Naive thymus-derived CD4-positive, alpha-beta T cell (primary cell): Measurements from ENCODE around the gene TM4SF4. TPM values are rescaled to one million over a fixed set of nuclear protein-coding genes. Genes with fewer than 3 reads are reported as not detected.

Experiments used
- ATAC-seq: fragments of 150-1000 bp; cut with Tn5 transposase; 2 replicates; pipeline ENCODE4 v1.10.0; 2021; ENCODE audit warnings: mild to moderate bottlenecking, moderate library complexity
- CTCF ChIA-PET: fragments of 350-600 bp; sonication (Branson Sonifier 250); formaldehyde crosslinking; loops from one replicate; lab custom pipeline; 2021; ENCODE audit warnings: antibody characterized with exemption; lab: Charles Lee
- POLR2A ChIA-PET: fragments of 350-600 bp; sonication (Branson Sonifier 250); formaldehyde crosslinking; loops from one replicate; lab custom pipeline; 2021; ENCODE audit warnings: antibody characterized with exemption, inconsistent platforms; lab: Charles Lee
- DNase-seq, 9 donors: peaks; one replicate each; pipeline versions ENCODE4 v3.0.0 to v3.0.0-alpha.2; 2020 to 2022; ENCODE audit warnings: mixed read lengths in 1 of 9
- H3K27ac ChIP-seq: one replicate; pipeline ENCODE4 v1.7.0; 2013; ENCODE audit warnings: mild to moderate bottlenecking, low read depth, low read length, moderate library complexity
- H3K27me3 ChIP-seq, 2 donors: one replicate each; pipeline ENCODE4 v1.7.0; 2013; ENCODE audit warnings: low read length in 2 of 2, mild to moderate bottlenecking in 2 of 2, moderate library complexity in 2 of 2; ENCODE audit not compliant: control insufficient read depth in 2 of 2, insufficient read depth in 2 of 2
- H3K36me3 ChIP-seq, 3 experiments: 1 replicate in 2 of 3; 2 replicates in 1 of 3; pipeline ENCODE4 v1.7.0; 2013; ENCODE audit warnings: low read length in 3 of 3, mild to moderate bottlenecking in 3 of 3, moderate library complexity in 1 of 3; ENCODE audit not compliant: insufficient read depth in 3 of 3, control insufficient read depth in 2 of 3
- H3K4me1 ChIP-seq, 2 donors: one replicate each; pipeline ENCODE4 v1.7.0; 2013; ENCODE audit warnings: low read length in 2 of 2, mild to moderate bottlenecking in 2 of 2, moderate library complexity in 1 of 2; ENCODE audit not compliant: control insufficient read depth in 2 of 2, insufficient read depth in 2 of 2
- H3K4me3 ChIP-seq: 2 replicates; pipeline ENCODE4 v1.7.0; 2013; ENCODE audit warnings: mild to moderate bottlenecking, low read length
- H3K9me3 ChIP-seq, 3 experiments: 1 replicate in 2 of 3; 2 replicates in 1 of 3; pipeline ENCODE4 v1.7.0; 2013; ENCODE audit warnings: low read length in 3 of 3; ENCODE audit not compliant: control insufficient read depth in 2 of 3
- H3K27ac Mint-ChIP-seq, 9 donors: one replicate each; pipeline ENCODE4 v1.8.0; 2020 to 2022; ENCODE audit warnings: mixed read lengths in 9 of 9, mild to moderate bottlenecking in 8 of 9, moderate library complexity in 5 of 9, inconsistent platforms in 2 of 9
- H3K27me3 Mint-ChIP-seq, 5 donors: one replicate each; pipeline ENCODE4 v1.8.0; 2021 to 2022; ENCODE audit warnings: mixed read lengths in 5 of 5, mild to moderate bottlenecking in 1 of 5
- H3K36me3 Mint-ChIP-seq, 5 donors: one replicate each; pipeline ENCODE4 v1.8.0; 2020 to 2022; ENCODE audit warnings: mixed read lengths in 5 of 5, mild to moderate bottlenecking in 3 of 5, inconsistent platforms in 1 of 5
- H3K4me1 Mint-ChIP-seq, 7 donors: one replicate each; pipeline ENCODE4 v1.8.0; 2020 to 2022; ENCODE audit warnings: mixed read lengths in 7 of 7, mild to moderate bottlenecking in 3 of 7, inconsistent platforms in 1 of 7
- H3K4me3 Mint-ChIP-seq, 10 donors: one replicate each; pipeline ENCODE4 v1.8.0; 2020 to 2022; ENCODE audit warnings: mild to moderate bottlenecking in 10 of 10, mixed read lengths in 10 of 10, moderate library complexity in 6 of 10, inconsistent platforms in 2 of 10
- H3K9me3 Mint-ChIP-seq, 11 donors: one replicate each; pipeline ENCODE4 v1.8.0; 2020 to 2022; ENCODE audit warnings: mixed read lengths in 11 of 11, mild to moderate bottlenecking in 4 of 11, inconsistent platforms in 1 of 11, moderate library complexity in 1 of 11
- intact Hi-C, 2 donors: fragments of 100-400 bp; cut with micrococcal nuclease; formaldehyde crosslinking; loops; one replicate each; pipeline ENCODE4 v1.15.1; 2023
- polyA plus RNA-seq, 2 donors: library from polyadenylated mRNA; unstranded; fragments of 300-500 nt; fragmentation: Illumina TruSeq; gene quantifications; one replicate each; pipeline ENCODE4 v1.2.3, GENCODE V29; 2021
- total RNA-seq, 6 experiments: library from RNA in 5 of 6; stranded (reverse) in 5 of 6; gene quantifications; 1 replicate in 5 of 6; 2 replicates in 1 of 6; pipeline ENCODE4 v1.2.3 and lab custom pipeline; 2021 to 2026

The TM4SF4 gene
- total and polyA plus RNA-seq, 7 experiments from 2014 or later = not detected

DNA sequence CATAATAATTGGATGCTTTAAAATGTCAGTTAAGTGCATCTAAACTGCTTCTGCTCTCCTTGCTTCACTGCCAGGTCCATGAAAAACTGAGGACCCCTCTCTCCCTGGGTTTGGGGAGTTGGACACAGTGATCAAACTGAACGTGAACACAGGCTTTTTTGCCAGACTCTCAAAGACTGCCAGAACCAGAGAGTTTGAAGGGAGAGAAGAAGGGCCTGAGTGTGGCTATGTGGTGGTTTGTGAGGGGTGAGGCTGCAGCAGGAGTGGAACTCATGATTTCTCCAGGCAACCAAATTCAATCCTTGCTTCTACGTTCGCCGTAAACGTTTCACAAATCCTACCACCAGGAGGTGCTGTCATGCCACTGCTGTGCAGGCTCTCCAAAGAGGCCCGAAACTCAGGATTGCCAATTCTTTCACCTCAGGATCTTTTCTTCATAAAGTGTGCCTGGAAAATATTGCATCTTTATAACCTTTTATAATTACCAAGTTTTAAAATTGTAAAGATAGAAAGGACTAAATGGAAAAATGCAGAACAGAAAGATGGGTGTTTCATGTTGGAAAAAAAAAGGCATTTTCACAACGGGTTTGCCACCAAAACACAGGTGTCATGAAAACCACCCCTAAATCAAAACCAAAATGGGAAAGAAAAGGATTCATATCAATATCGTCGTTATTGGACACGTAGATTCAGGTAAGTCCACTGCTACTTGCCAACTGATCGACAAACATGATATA lies 19.7 kb downstream of the TM4SF4 start:
- POLR2A ChIA-PET = no interaction called here
- no peaks in the 10 kb centered on the region for H3K36me3 ChIP-seq
- peaks cover 0 to 3% (median 0%) of the 10 kb centered on the region in 5 donors for H3K36me3 Mint-ChIP-seq
- H3K4me1 Mint-ChIP-seq = peaks cover 0 to 4% (median 0%) of the 10 kb centered on the region in 7 donors
- H3K9me3 Mint-ChIP-seq = peaks cover 0 to 9% (median 0%) of the 10 kb centered on the region in 11 donors
- no peak overlapping the region for H3K4me3 ChIP-seq
- no peak overlapping the region for H3K27ac Mint-ChIP-seq
- no peaks in the 10 kb centered on the region for H3K9me3 ChIP-seq
- no peak for DNase-seq
- H3K27ac ChIP-seq = no peak overlapping the region
- H3K4me1 ChIP-seq = no peaks in the 10 kb centered on the region
- no peaks in the 10 kb centered on the region for H3K27me3 ChIP-seq
- CTCF ChIA-PET = no interaction called here
- intact Hi-C loops = loop anchor here in 1 of 2 donors (1.0 to 10.0 kb wide), 2 partner anchors 277 to 539 kb away; no protein-coding TSS in a partner anchor
- peak; percentile 55 for ATAC-seq
- peaks cover 15 to 29% (median 20%) of the 10 kb centered on the region in 5 donors for H3K27me3 Mint-ChIP-seq
- H3K4me3 Mint-ChIP-seq = no peak overlapping the region

GRCh38 chr3:149494759-149495580 lies 20.5 kb downstream of the TM4SF4 start:
- Mint-ChIP-seq H3K4me3 (no peak overlapping the region), H3K27me3 (peaks cover 14 to 29% (median 20%) of the 10 kb centered on the region in 5 donors), H3K9me3 (peaks cover 0 to 9% (median 0%) of the 10 kb centered on the region in 11 donors), H3K36me3 (peaks cover 0 to 3% (median 0%) of the 10 kb centered on the region in 5 donors), H3K27ac (no peak overlapping the region), H3K4me1 (peaks cover 0 to 4% (median 0%) of the 10 kb centered on the region in 7 donors)
- intact Hi-C loops = loop anchor here in 1 of 2 donors (1.0 to 10.0 kb wide), 2 partner anchors 276 to 540 kb away; no protein-coding TSS in a partner anchor
- no peaks in the 10 kb centered on the region for H3K9me3 ChIP-seq
- H3K4me3 ChIP-seq = no peak overlapping the region
- DNase-seq (no peak), ATAC-seq (no peak)
- H3K27ac ChIP-seq = no peak overlapping the region
- H3K27me3 ChIP-seq = no peaks in the 10 kb centered on the region
- POLR2A ChIA-PET = no interaction called here
- CTCF ChIA-PET = no interaction called here
- no peaks in the 10 kb centered on the region for H3K36me3 ChIP-seq
- H3K4me1 ChIP-seq = no peaks in the 10 kb centered on the region

GRCh38 chr3:149495581-149496125 lies 21.2 kb downstream of the TM4SF4 start:
- H3K4me3 Mint-ChIP-seq = no peak overlapping the region
- Histone ChIP-seq H3K9me3 (no peaks in the 10 kb centered on the region), H3K27me3 (no peaks in the 10 kb centered on the region), H3K27ac (no peak overlapping the region), H3K36me3 (no peaks in the 10 kb centered on the region), H3K4me1 (no peaks in the 10 kb centered on the region), H3K4me3 (no peak overlapping the region)
- peaks cover 10 to 29% (median 14%) of the 10 kb centered on the region in 5 donors for H3K27me3 Mint-ChIP-seq
- CTCF ChIA-PET = no interaction called here
- H3K9me3 Mint-ChIP-seq = peaks cover 0 to 3% (median 0%) of the 10 kb centered on the region in 11 donors
- POLR2A ChIA-PET = no interaction called here
- peaks cover 0 to 3% (median 0%) of the 10 kb centered on the region in 5 donors for H3K36me3 Mint-ChIP-seq
- no peak overlapping the region for H3K27ac Mint-ChIP-seq
- ATAC-seq (no peak), DNase-seq (no peak)
- peaks cover 0 to 2% (median 0%) of the 10 kb centered on the region in 7 donors for H3K4me1 Mint-ChIP-seq
- intact Hi-C loops = loop anchor here in 1 of 2 donors (10.0 kb wide), 1 partner anchor 541 kb away; no protein-coding TSS in a partner anchor

DNA sequence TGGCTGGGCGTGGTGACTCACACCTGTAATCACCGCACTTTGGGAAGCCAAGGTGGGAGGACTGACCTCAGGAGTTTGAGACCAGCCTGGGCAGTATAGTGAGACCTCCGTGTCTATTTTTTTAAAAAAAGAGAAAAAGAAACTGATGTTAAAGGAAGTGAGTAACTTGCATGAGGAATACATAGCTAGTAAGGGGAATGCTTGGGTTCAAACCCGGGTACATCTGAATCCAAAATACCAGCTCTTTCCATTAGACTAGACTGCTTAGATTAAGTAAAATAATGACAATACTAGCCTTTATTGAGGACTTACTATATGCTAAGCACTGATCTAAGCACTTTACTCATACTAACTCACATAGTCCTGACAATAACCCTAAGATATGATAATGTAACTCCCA lies 22.4 kb downstream of the TM4SF4 start:
- no peaks in the 10 kb centered on the region for H3K9me3 Mint-ChIP-seq
- CTCF ChIA-PET = no interaction called here
- Histone ChIP-seq H3K9me3 (no peaks in the 10 kb centered on the region), H3K27me3 (no peaks in the 10 kb centered on the region), H3K4me3 (no peak overlapping the region), H3K36me3 (no peaks in the 10 kb centered on the region), H3K27ac (no peak overlapping the region), H3K4me1 (no peaks in the 10 kb centered on the region)
- H3K4me1 Mint-ChIP-seq = peaks cover 0 to 2% (median 0%) of the 10 kb centered on the region in 7 donors
- no peak for ATAC-seq
- POLR2A ChIA-PET = interaction anchor here (0.6 kb wide), 1 partner anchor 85 kb away, joined by 9 read pairs; no protein-coding TSS in a partner anchor
- peaks cover 0 to 3% (median 0%) of the 10 kb centered on the region in 5 donors for H3K36me3 Mint-ChIP-seq
- no peak overlapping the region for H3K4me3 Mint-ChIP-seq
- intact Hi-C loops = loop anchor here in 1 of 2 donors (10.0 kb wide), 1 partner anchor 542 kb away; no protein-coding TSS in a partner anchor
- no peak for DNase-seq
- no peak overlapping the region for H3K27ac Mint-ChIP-seq
- peaks cover 11 to 23% (median 15%) of the 10 kb centered on the region in 5 donors for H3K27me3 Mint-ChIP-seq

DNA sequence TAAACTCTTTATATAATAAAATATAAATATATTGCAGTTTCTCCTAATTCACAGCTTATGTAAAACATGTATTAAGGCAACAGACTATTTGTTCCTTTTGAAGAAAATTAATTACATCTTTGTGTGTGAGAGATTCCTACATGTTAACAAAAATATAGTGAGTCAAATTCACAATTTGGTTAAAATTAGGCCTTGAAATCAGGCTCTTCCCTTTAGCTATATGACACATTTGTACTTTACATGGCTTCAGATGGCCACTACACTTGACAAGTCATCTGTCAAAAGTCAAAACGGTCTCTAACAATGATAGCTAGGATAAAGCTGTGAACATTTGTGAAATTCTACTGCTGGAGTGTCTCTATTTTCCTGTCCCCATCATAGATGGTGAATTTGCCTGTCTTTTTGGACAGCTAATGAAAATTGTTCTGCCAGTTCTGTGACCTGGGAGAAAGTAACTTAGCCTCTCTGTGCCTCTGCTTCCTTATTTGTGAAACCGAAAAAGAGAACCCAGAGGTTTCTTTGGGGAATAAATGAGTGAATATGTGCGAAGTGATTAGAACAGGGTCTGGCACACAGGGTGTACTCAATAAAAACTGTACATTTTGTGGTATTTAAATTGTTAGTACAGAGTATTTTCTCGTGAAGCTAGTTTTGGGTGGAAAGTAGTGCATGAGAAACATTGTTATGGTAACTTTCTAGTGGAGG lies 23.6 kb downstream of the TM4SF4 start:
- peaks cover 0 to 3% (median 0%) of the 10 kb centered on the region in 5 donors for H3K36me3 Mint-ChIP-seq
- POLR2A ChIA-PET = no interaction called here
- H3K9me3 Mint-ChIP-seq = no peaks in the 10 kb centered on the region
- Histone ChIP-seq H3K9me3 (no peaks in the 10 kb centered on the region), H3K36me3 (no peaks in the 10 kb centered on the region), H3K27ac (no peak overlapping the region), H3K4me1 (no peaks in the 10 kb centered on the region), H3K4me3 (no peak overlapping the region), H3K27me3 (no peaks in the 10 kb centered on the region)
- ATAC-seq = no peak
- H3K4me3 Mint-ChIP-seq = no peak overlapping the region
- CTCF ChIA-PET = no interaction called here
- intact Hi-C loops = loop anchor here in 1 of 2 donors (10.0 kb wide), 1 partner anchor 543 kb away; no protein-coding TSS in a partner anchor
- peaks cover 0 to 2% (median 0%) of the 10 kb centered on the region in 7 donors for H3K4me1 Mint-ChIP-seq
- no peak overlapping the region for H3K27ac Mint-ChIP-seq
- DNase-seq = no peak
- peaks cover 13 to 17% (median 15%) of the 10 kb centered on the region in 5 donors for H3K27me3 Mint-ChIP-seq

- H3K9me3 Mint-ChIP-seq = no peaks in the 10 kb centered on the region
- POLR2A ChIA-PET = no interaction called here
- H3K36me3 ChIP-seq = no peaks in the 10 kb centered on the region
- H3K27me3 ChIP-seq = no peaks in the 10 kb centered on the region
- H3K4me1 ChIP-seq = no peaks in the 10 kb centered on the region
- peaks cover 7 to 18% (median 17%) of the 10 kb centered on the region in 5 donors for H3K27me3 Mint-ChIP-seq
- no peak for DNase-seq
- intact Hi-C loops = no loop called here
- CTCF ChIA-PET = no interaction called here
- H3K4me3 Mint-ChIP-seq = no peak overlapping the region
- H3K27ac ChIP-seq = no peak overlapping the region
- H3K4me1 Mint-ChIP-seq = no peaks in the 10 kb centered on the region
- H3K36me3 Mint-ChIP-seq = peaks cover 0 to 4% (median 0%) of the 10 kb centered on the region in 5 donors
- no peak for ATAC-seq
- H3K4me3 ChIP-seq = no peak overlapping the region
- no peaks in the 10 kb centered on the region for H3K9me3 ChIP-seq
- H3K27ac Mint-ChIP-seq = no peak overlapping the region
Measured at GRCh38 chr3:149501524-149501923, 27.0 kb downstream of the TM4SF4 start.
